Measurements from ENCODE around the gene TRIP10.
"Not testable (repeated sequence)": the region's sequence is repeated elsewhere in the genome, so short reads cannot be mapped to it uniquely, and the experiment has no call there.

Gene TRIP10, protein sequence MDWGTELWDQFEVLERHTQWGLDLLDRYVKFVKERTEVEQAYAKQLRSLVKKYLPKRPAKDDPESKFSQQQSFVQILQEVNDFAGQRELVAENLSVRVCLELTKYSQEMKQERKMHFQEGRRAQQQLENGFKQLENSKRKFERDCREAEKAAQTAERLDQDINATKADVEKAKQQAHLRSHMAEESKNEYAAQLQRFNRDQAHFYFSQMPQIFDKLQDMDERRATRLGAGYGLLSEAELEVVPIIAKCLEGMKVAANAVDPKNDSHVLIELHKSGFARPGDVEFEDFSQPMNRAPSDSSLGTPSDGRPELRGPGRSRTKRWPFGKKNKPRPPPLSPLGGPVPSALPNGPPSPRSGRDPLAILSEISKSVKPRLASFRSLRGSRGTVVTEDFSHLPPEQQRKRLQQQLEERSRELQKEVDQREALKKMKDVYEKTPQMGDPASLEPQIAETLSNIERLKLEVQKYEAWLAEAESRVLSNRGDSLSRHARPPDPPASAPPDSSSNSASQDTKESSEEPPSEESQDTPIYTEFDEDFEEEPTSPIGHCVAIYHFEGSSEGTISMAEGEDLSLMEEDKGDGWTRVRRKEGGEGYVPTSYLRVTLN

GRCh38 chr19:6739390-6739882 is at the start of gene TRIP10:
Gene TRIP10, plus strand, starts transcription at chr19:6739680. Its CDS starts 82 bp downstream, at chr19:6739762.
- peak; percentile 87 for DNase-seq (ENCODE audit: low spot score)

GRCh38 chr19:6690160-6690885 is 49.2 kb upstream of the TRIP10 start:
- DNase-seq (ENCODE audit: low spot score) = no peak

DNA sequence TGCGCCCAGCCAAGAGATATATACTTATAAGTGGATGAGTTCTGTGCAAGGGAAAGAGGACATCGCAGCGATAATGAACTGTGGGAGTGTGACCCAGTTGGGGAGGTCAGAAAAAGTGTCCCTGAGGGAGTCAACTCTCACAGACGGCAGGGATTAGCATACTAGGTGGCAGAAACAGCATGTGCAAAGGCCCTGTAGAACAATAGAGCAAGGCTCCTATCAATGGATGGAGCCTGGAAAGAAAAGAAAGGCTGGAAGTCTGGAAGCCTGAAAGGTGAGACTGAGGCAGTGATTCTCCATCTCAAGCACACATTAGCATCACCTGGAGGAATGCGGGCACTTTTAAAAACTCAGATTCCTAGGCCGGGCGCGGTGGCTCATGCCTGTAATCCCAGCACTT is 48.1 kb upstream of the TRIP10 start:
- no peak for DNase-seq (ENCODE audit: low spot score)

DNA sequence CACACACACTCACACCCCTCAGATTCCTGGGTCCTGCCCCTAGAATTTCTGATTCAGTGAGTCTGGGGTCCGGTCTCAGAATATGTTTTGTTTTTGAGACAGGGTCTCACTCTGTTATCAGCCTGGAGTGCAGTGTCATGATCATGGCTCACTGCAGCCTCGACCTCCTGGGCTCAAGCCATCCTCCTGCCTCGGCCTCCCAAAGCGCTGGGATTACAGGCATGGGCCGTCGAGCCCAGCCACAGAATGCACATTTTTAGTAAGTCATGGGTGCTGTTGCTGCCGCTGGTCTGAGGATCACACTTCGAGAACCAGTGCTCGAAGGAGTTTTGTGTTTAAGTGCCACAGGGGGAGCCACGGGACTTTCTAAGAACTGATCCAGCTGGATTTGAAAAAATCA is 47.5 kb upstream of the TRIP10 start:
- DNase-seq (ENCODE audit: low spot score) = no peak

DNA sequence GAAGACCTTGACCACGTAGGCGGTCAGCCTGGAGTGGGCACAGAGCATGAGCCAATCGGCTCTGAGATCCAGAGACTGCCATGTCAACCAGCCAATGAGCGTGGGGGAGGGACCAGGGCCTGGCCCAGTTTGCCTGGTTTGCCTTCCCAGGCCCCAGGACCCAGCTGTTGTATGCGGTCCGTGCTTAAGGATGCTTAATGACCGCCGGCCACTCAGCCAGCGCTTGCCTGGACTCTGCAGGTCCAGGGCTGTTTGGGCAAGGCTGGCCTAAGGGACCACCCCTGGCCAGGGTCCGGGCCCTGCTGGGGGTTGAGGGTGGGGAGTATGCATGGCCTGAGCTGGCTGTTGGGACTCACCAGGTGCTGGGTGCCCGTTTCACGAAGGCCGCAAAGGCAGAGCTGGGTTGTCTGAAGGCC is 46.4 kb upstream of the TRIP10 start:
- no peak for DNase-seq (ENCODE audit: low spot score)

DNA sequence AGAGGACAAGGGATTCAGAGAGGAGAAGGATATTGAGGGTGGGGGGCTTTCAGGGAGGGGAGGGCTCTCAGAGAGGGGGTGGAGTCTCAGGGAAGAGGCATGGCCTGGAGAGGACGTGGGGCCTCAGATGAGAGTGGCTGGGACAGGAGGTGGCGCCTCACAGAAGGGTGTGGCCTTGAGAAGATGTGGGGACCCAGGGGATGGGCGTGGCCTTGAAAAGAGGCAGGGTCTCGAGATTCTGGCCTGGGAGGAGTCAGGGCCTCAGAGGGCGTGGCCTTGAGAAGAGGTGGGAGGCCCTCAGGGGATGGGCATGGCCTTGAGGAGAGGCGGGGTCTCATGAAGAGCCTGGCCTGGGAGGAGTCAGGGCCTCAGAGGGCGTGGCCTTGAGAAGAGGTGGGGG is 45.8 kb upstream of the TRIP10 start:
- DNase-seq (ENCODE audit: low spot score) = no peak

GRCh38 chr19:6694147-6694815 is 45.2 kb upstream of the TRIP10 start:
- no peak for DNase-seq (ENCODE audit: low spot score)

DNA sequence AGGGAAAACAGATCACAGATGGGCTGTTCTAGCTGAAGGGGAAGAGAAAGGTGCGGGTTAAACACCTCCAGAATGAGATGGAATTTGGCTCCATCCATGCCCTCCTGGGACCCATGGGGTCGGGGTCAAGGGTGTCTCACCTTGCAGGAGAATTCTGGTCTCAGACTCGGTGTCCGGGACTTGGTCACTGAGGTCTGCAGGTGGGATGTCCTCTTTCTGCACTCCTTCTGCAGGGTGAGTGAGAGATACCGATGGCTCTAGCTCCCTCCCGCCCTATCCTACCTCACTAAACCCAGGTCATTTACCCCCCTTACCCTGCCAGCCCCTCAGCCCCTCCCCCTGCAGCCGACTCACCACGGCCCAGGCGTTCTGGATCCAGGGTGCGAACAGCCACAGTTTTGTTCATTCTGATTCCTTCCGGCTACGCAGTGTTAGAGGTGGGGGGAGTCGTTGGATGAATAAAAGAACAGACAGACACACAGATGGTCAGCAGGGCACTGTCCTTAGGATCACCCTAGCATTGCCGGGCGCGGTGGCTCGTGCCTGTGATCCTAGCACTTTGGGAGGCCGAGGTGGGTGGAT is 43.1 kb upstream of the TRIP10 start:
- no peak for DNase-seq (ENCODE audit: low spot score)

DNA sequence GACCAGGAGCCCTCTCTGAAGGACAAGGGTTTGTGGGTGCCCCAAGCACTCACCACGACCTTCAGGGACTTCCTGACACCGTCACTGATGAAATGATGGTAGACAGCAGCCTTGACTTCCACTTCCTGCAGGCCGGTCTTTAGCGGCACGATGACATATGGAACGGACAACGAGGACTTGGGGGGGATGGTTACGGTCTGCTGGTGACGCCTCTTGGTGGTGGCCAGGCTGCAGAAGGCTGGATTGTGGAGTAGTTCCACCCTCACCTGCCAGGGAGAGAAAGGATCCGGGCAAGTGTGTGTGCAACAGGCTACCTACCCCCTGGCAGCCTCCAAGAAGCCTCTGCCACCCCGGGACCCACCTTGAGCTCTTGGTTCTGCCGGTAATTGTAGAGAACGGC is 42.2 kb upstream of the TRIP10 start:
- DNase-seq (ENCODE audit: low spot score) = no peak

GRCh38 chr19:6699935-6700334 is 39.5 kb upstream of the TRIP10 start:
- DNase-seq (ENCODE audit: low spot score) = no peak

- no peak for DNase-seq (ENCODE audit: low spot score)
Measured at GRCh38 chr19:6700586-6701316, 38.7 kb upstream of the TRIP10 start.

- DNase-seq (ENCODE audit: low spot score) = no peak
Measured at GRCh38 chr19:6705931-6706632, 33.4 kb upstream of the TRIP10 start.

- no peak for DNase-seq (ENCODE audit: low spot score)
Measured at GRCh38 chr19:6706633-6706958, 32.9 kb upstream of the TRIP10 start.

DNA sequence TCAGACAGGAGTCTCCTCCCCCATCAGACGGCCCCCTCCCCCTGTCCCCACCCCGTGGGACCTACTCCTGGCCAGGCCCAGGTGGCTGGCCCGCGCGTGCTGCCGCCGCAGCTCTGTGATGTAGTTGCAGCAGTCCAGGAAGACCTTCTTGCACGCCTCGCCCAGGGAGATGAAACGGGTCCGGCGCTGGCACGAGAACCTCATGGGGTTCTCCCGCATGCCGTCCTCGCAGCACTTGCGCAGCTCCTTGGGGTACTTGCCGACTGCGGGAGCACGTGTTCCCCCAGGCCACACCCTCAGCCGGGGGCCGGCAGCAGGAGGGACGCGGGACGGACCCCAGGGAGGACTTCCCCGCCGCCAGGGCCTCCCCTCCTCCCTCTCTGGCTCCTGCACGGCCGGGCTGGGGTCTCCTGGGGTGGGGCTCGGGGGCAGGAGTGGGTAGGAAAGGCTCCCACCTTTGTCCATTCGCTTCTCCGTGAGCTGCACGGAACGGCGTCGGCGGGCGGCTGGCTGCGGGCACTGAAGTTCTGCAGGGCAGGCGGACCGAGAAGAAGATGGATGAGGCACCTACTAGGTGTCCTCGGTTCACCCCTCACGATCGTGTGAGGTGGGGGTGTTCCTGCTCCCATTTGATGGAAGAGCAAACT is 32.3 kb upstream of the TRIP10 start:
- no peak for DNase-seq (ENCODE audit: low spot score)

DNA sequence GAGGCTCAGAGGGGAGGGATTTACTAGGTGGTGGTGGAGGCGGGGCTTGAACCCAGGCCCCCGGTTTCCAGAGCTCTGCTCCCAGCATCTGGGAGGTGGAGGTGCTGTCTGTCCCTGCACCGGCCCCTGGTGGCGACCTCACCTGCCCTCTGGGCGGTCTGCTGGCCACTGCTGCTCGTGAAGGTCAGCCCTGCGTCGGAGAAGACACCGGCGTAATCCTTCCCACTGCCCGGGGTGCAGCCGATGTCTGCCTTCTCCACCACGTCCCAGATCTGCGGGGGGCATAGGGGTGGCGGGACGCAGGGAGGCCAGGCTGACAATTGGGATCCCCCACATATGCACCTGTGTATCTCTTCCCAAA is 31.8 kb upstream of the TRIP10 start:
- no peak for DNase-seq (ENCODE audit: low spot score)

GRCh38 chr19:6708346-6708745 is 31.1 kb upstream of the TRIP10 start:
- DNase-seq (ENCODE audit: low spot score) = no peak

GRCh38 chr19:6708913-6709312 is 30.6 kb upstream of the TRIP10 start:
- not testable (repeated sequence) for DNase-seq (ENCODE audit: low spot score)

DNA sequence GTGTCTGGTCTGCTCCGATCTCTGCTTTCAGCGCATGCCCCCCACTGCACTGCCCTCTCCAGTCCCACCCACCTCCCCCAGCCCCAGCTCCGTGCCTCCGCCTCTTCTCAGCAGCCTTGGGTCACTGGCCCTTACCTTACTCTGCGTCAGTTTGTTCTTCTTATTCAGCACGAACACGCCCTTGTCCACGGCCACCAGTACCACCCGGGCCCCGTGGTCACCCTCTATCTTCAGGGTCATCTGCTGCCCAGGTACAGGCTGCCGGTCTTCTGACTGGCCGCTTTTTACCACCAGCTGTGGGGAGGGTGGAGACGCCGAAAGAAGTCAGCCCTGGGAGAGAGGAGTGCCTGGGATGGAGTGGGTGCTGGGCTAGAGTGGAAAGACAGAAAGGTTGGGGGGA is 29.9 kb upstream of the TRIP10 start:
- no peak for DNase-seq (ENCODE audit: low spot score)

- DNase-seq (ENCODE audit: low spot score) = no peak
Measured at GRCh38 chr19:6710273-6711077, 29.0 kb upstream of the TRIP10 start.

DNA sequence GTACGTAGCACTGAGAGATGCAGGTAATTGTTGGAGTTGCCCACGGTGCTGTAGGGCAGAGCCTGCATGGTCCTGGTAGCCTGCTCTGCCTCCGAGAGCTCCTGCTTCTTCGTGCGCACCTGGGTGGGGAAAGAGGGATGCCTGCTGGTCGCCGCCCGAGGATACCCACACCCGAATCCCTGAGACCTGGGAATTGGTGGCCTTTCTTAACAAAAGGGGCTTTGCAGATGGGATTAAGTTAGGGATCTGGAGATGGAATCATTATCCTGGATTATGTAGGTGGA is 28.5 kb upstream of the TRIP10 start:
- DNase-seq (ENCODE audit: low spot score) = no peak
